ENCODE data around the gene ZNF177. TPM values are rescaled to one million over a fixed set of nuclear protein-coding genes. Genes with fewer than 3 reads are reported as not detected.

The ZNF177 gene
- polyA plus RNA-seq, 3 donors, result 0.22 to 0.51 TPM; not detected in 1

DNA sequence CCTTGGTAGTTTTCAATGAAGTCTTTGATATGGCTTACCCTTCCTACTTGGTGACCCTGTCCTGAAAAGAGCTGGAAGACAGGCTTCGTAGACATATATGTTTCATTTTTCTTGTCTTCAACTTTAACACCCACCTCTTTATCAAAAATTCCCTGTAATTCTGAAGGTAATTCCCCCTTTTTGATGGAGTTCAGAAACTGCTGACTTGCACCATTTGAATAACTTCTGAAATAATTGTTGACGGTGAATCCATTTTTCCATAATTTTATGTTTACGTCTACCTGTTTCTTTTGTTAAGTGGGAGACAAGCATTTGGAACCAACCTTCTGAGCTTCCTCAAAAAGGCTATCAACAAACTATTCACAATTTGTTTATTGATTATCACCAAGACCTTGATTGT, 14.6 kb upstream of the ZNF177 start:
- intact Hi-C loops (cut with micrococcal nuclease), result no loop called here
- no peak overlapping the region for H3K4me3 ChIP-seq (replicated peaks in 1 of 3; ENCODE audit: low read depth in 2 of 3, low read length in 3 of 3)

DNA sequence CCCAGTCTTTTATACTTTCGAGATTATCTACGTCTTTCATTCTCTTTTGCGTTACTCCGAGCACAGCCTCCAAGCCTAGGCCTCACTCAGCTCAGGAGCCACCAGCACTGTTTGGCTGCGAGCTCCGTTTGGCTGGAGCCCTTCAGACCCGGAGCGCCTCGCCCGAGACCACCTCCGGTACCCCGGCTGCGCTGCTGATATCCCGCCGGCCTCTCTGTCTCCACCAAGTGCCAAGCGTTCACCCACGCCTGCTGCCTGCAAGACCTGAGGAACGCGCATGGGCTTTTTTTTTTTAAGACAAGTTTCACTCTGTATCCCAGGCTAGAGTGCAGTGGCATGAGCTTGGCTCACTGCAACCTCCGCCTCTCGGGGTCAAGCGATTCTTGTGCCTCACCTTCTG, 14.1 kb upstream of the ZNF177 start:
- Histone ChIP-seq H2AFZ (ENCODE audit: insufficient read depth, low read depth, low read length, poor library complexity, severe bottlenecking) (no peak overlapping the region), H3K4me2 (replicated peaks; ENCODE audit: extremely low read depth, low read length, poor library complexity, severe bottlenecking) (no peak overlapping the region), H3K9ac (ENCODE audit: insufficient read depth, low read length, poor library complexity, severe bottlenecking) (no peak overlapping the region), H3K36me3 (replicated peaks in 1 of 2; ENCODE audit: control insufficient read depth in 1 of 2, insufficient read depth in 2 of 2, low read length in 2 of 2) (peaks cover 0 to 3% of the 10 kb centered on the region in 2 donors), H3K9me3 (replicated peaks in 1 of 2; ENCODE audit: control insufficient read depth in 1 of 2, insufficient read depth in 1 of 2, low read length in 2 of 2) (peaks cover 54 to 92% of the 10 kb centered on the region in 2 donors), H3K4me1 (ENCODE audit: control insufficient read depth in 1 of 2, insufficient read depth in 2 of 2, low read length in 2 of 2) (no peaks in the 10 kb centered on the region), H4K20me1 (ENCODE audit: insufficient read depth, low read length) (no peaks in the 10 kb centered on the region), H3K27ac (ENCODE audit: low read depth in 1 of 2, low read length in 2 of 2) (no peak overlapping the region), H3K4me3 (replicated peaks in 1 of 3; ENCODE audit: low read depth in 2 of 3, low read length in 3 of 3) (no peak overlapping the region), H3K27me3 (ENCODE audit: control insufficient read depth in 2 of 2, insufficient read depth in 2 of 2, low read length in 2 of 2) (no peaks in the 10 kb centered on the region), H3K79me2 (ENCODE audit: insufficient read depth, low read length) (no peaks in the 10 kb centered on the region)
- TF ChIP-seq, protein P1, sequence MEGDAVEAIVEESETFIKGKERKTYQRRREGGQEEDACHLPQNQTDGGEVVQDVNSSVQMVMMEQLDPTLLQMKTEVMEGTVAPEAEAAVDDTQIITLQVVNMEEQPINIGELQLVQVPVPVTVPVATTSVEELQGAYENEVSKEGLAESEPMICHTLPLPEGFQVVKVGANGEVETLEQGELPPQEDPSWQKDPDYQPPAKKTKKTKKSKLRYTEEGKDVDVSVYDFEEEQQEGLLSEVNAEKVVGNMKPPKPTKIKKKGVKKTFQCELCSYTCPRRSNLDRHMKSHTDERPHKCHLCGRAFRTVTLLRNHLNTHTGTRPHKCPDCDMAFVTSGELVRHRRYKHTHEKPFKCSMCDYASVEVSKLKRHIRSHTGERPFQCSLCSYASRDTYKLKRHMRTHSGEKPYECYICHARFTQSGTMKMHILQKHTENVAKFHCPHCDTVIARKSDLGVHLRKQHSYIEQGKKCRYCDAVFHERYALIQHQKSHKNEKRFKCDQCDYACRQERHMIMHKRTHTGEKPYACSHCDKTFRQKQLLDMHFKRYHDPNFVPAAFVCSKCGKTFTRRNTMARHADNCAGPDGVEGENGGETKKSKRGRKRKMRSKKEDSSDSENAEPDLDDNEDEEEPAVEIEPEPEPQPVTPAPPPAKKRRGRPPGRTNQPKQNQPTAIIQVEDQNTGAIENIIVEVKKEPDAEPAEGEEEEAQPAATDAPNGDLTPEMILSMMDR (IDR thresholded peaks at IDR 0.05), result no peak
- no peak for DNase-seq
- H3K4me3 Mint-ChIP-seq, result no peak overlapping the region
- peaks cover 0 to 1% (median 0%) of the 10 kb centered on the region in 3 donors for H3K27me3 Mint-ChIP-seq (ENCODE audit: low read depth in 3 of 3)
- 98% methylated on average over 22 of the region's 22 CpGs for WGBS (ENCODE audit: insufficient coverage)
- H3K9me3 Mint-ChIP-seq, result peaks cover 30 to 85% (median 75%) of the 10 kb centered on the region in 7 donors
- intact Hi-C loops (cut with micrococcal nuclease), result no loop called here
- peaks cover 1 to 9% of the 10 kb centered on the region in 2 donors for H3K36me3 Mint-ChIP-seq
- H3K4me1 Mint-ChIP-seq, result no peaks in the 10 kb centered on the region
- H3K27ac Mint-ChIP-seq, result no peak overlapping the region

More for the DNA sequence above, 14.6 kb upstream of the ZNF177 start:
- Mint-ChIP-seq H3K27me3 (ENCODE audit: low read depth in 3 of 3) (peaks cover 0 to 1% (median 0%) of the 10 kb centered on the region in 3 donors), H3K4me3 (no peak overlapping the region), H3K36me3 (peaks cover 6 to 13% of the 10 kb centered on the region in 2 donors), H3K9me3 (peaks cover 33 to 87% (median 76%) of the 10 kb centered on the region in 7 donors), H3K4me1 (no peaks in the 10 kb centered on the region), H3K27ac (no peak overlapping the region)
- Histone ChIP-seq H3K36me3 (replicated peaks in 1 of 2; ENCODE audit: control insufficient read depth in 1 of 2, insufficient read depth in 2 of 2, low read length in 2 of 2) (peaks cover 0 to 7% of the 10 kb centered on the region in 2 donors), H2AFZ (ENCODE audit: insufficient read depth, low read depth, low read length, poor library complexity, severe bottlenecking) (no peak overlapping the region), H3K79me2 (ENCODE audit: insufficient read depth, low read length) (no peaks in the 10 kb centered on the region), H3K27me3 (ENCODE audit: control insufficient read depth in 2 of 2, insufficient read depth in 2 of 2, low read length in 2 of 2) (no peaks in the 10 kb centered on the region), H3K9me3 (replicated peaks in 1 of 2; ENCODE audit: control insufficient read depth in 1 of 2, insufficient read depth in 1 of 2, low read length in 2 of 2) (peaks cover 51 to 92% of the 10 kb centered on the region in 2 donors), H3K9ac (ENCODE audit: insufficient read depth, low read length, poor library complexity, severe bottlenecking) (no peak overlapping the region), H4K20me1 (ENCODE audit: insufficient read depth, low read length) (no peaks in the 10 kb centered on the region), H3K27ac (ENCODE audit: low read depth in 1 of 2, low read length in 2 of 2) (no peak overlapping the region), H3K4me2 (replicated peaks; ENCODE audit: extremely low read depth, low read length, poor library complexity, severe bottlenecking) (no peak overlapping the region), H3K4me1 (ENCODE audit: control insufficient read depth in 1 of 2, insufficient read depth in 2 of 2, low read length in 2 of 2) (no peaks in the 10 kb centered on the region)
- TF ChIP-seq, protein P1 (IDR thresholded peaks at IDR 0.05), result no peak
- DNase-seq, result no peak
- no CpG with 5 or more reads among the region's 3 CpGs for WGBS (ENCODE audit: insufficient coverage)
